HL-60 (cell line): ENCODE results near the gene GMPR.

Source experiments
- DNase-seq, 2 experiments: peaks; one replicate each; pipeline ENCODE4 v3.0.0-alpha.2; 2010 to 2020; ENCODE audit warnings: low read depth in 1 of 2, low spot score in 1 of 2
- H3K27ac ChIP-seq: fragments of 250-450 bp; sonication (Bioruptor Pico); replicated peaks from 2 replicates; pipeline ENCODE4 v1.5.1; 2020; ENCODE audit warnings: mild to moderate bottlenecking, moderate library complexity
- H3K27me3 ChIP-seq: fragments of 250-450 bp; sonication (Bioruptor Pico); 2 replicates; pipeline ENCODE4 v1.5.1; 2021; ENCODE audit warnings: mild to moderate bottlenecking, moderate library complexity; ENCODE audit not compliant: insufficient read depth, poor library complexity, severe bottlenecking
- H3K4me3 ChIP-seq: replicated peaks from 2 replicates; pipeline ENCODE4 v1.5.1; 2011; ENCODE audit warnings: mild to moderate bottlenecking, control low read depth, low read length; ENCODE audit not compliant: insufficient read depth
- CTCF ChIP-seq: IDR thresholded peaks from one replicate; pipeline ENCODE4 v1.5.1; 2011; ENCODE audit warnings: low read length, control low read depth, inconsistent platforms; ENCODE audit not compliant: insufficient read depth
- GABPA ChIP-seq: IDR thresholded peaks from 2 replicates; pipeline ENCODE4 v1.6.1; 2012; ENCODE audit warnings: low read depth
- POLR2AphosphoS5 ChIP-seq: IDR thresholded peaks from 2 replicates; pipeline ENCODE4 v1.6.1; 2012; ENCODE audit warnings: low read depth
- REST ChIP-seq: IDR thresholded peaks from 2 replicates; pipeline ENCODE4 v1.6.1; 2012; ENCODE audit warnings: low read depth; ENCODE audit not compliant: insufficient replicate concordance
- SPI1 ChIP-seq: IDR thresholded peaks from 2 replicates; pipeline ENCODE4 v1.6.1; 2012; ENCODE audit warnings: low read depth, mild to moderate bottlenecking, borderline replicate concordance

GMPR gene

GRCh38 chr6:16292432-16292831 lies 54.0 kb downstream of the GMPR start:
- no peak for TF ChIP-seq GABPA
- TF ChIP-seq SPI1: no peak
- TF ChIP-seq POLR2AphosphoS5: no peak
- no peak for TF ChIP-seq CTCF
- no peak for TF ChIP-seq REST
- Histone ChIP-seq H3K27ac (no peak overlapping the region), H3K4me3 (no peak overlapping the region), H3K27me3 (no peaks in the 10 kb centered on the region)
- no peak for DNase-seq

- H3K27me3 ChIP-seq: no peaks in the 10 kb centered on the region
- DNase-seq: no peak
These were observed 54.6 kb downstream of the GMPR start for GRCh38 chr6:16292942-16293341.

GRCh38 chr6:16294371-16294770 lies 56.0 kb downstream of the GMPR start:
- no peak overlapping the region for H3K4me3 ChIP-seq
- DNase-seq: no peak
- TF ChIP-seq SPI1 (no peak), CTCF (no peak), POLR2AphosphoS5 (no peak), GABPA (no peak), REST (no peak)
- no peak overlapping the region for H3K27ac ChIP-seq
- no peaks in the 10 kb centered on the region for H3K27me3 ChIP-seq

More at GRCh38 chr6:16292942-16293341, 54.6 kb downstream of the GMPR start:
- TF ChIP-seq REST (no peak), SPI1 (no peak), POLR2AphosphoS5 (no peak), GABPA (no peak), CTCF (no peak)
- Histone ChIP-seq H3K4me3 (no peak overlapping the region), H3K27ac (no peak overlapping the region)
